Uterus (tissue), 4 donors: ENCODE data around the gene TMEM97. TPM values are rescaled to one million over a fixed set of nuclear protein-coding genes. Genes with fewer than 3 reads are reported as not detected.

Experiments
- DNase-seq, 2 donors: peaks; one replicate each; pipeline ENCODE4 v3.0.0-alpha.2; 2019 to 2020
- H3K27ac ChIP-seq, 2 donors: fragments of 200-600 bp; sonication (generic); 1 replicate in 1 of 2; 2 replicates in 1 of 2; pipeline ENCODE4 v1.5.1; 2016 to 2018
- H3K27me3 ChIP-seq, 2 donors: fragments of 200-600 bp; sonication (generic); one replicate each; pipeline ENCODE4 v1.5.1; 2018 to 2019; ENCODE audit warnings: control low read depth in 1 of 2
- H3K36me3 ChIP-seq, 2 donors: fragments of 200-600 bp; sonication (generic); one replicate each; pipeline ENCODE4 v1.5.1; 2019; ENCODE audit warnings: control low read depth in 1 of 2
- H3K4me1 ChIP-seq, 2 donors: fragments of 200-600 bp; sonication (generic); one replicate each; pipeline ENCODE4 v1.5.1; 2018 to 2019; ENCODE audit warnings: control low read depth in 1 of 2
- H3K4me3 ChIP-seq, 2 donors: fragments of 200-600 bp; sonication (generic); 1 replicate in 1 of 2; 2 replicates in 1 of 2; pipeline ENCODE4 v1.5.1; 2018 to 2019; ENCODE audit warnings: mild to moderate bottlenecking in 1 of 2
- H3K9me3 ChIP-seq, 2 donors: fragments of 200-600 bp; sonication (generic); one replicate each; pipeline ENCODE4 v1.5.1; 2019; ENCODE audit warnings: control low read depth in 1 of 2
- CTCF ChIP-seq, 4 experiments: fragments of 200-600 bp in 2 of 4; fragments of 450-650 bp in 2 of 4; sonication (generic) in 2 of 4; IDR thresholded peaks; one replicate each; pipeline ENCODE4 v1.5.1; 2016 to 2019; ENCODE audit warnings: antibody characterized with exemption in 4 of 4, mild to moderate bottlenecking in 2 of 4, moderate library complexity in 1 of 4
- POLR2A ChIP-seq, 2 donors: fragments of 450-650 bp; IDR thresholded peaks; one replicate each; pipeline ENCODE4 v1.6.1; 2016; ENCODE audit warnings: antibody characterized with exemption in 2 of 2, mild to moderate bottlenecking in 1 of 2, moderate library complexity in 1 of 2
- intact Hi-C: fragments of 100-400 bp; cut with DNase I; formaldehyde crosslinking; loops from one replicate; pipeline ENCODE4 v1.15.1; 2023; ENCODE audit warnings: low total_unique reads
- total RNA-seq, 4 donors: library from RNA; depleted of rRNA in 3 of 4; stranded (reverse); fragments of >200 nt in 3 of 4; gene quantifications; one replicate each; pipeline versions ENCODE4 v1.1.0 to v1.2.4, GENCODE V29; 2014 to 2023
- donor health status: DM: yes; HTN: yes; CAD: no.

The TMEM97 gene
- total RNA-seq, 4 donors from 2014 or later, result 1.5 to 17.9 (median 10.4) TPM

- H3K4me3 ChIP-seq, result no peak overlapping the region
- H3K27ac ChIP-seq, result no peak overlapping the region
- no peaks in the 10 kb centered on the region for H3K27me3 ChIP-seq
- no peaks in the 10 kb centered on the region for H3K9me3 ChIP-seq
- DNase-seq, result no peak
- no peak for TF ChIP-seq CTCF (IDR thresholded peaks at IDR 0.05)
- no peak for TF ChIP-seq POLR2A (IDR thresholded peaks at IDR 0.05)
- intact Hi-C loops, result no loop called here
- H3K4me1 ChIP-seq, result peaks cover 0 to 3% of the 10 kb centered on the region in 2 donors
- no peaks in the 10 kb centered on the region for H3K36me3 ChIP-seq
These were observed 2.9 kb upstream of the TMEM97 start for GRCh38 chr17:28315846-28316705.

GRCh38 chr17:28317099-28317965, 1.7 kb upstream of the TMEM97 start:
- Histone ChIP-seq H3K4me3 (no peak overlapping the region), H3K27ac (no peak overlapping the region), H3K9me3 (no peaks in the 10 kb centered on the region), H3K27me3 (no peaks in the 10 kb centered on the region), H3K36me3 (no peaks in the 10 kb centered on the region), H3K4me1 (peaks cover 0 to 3% of the 10 kb centered on the region in 2 donors)
- no peak for TF ChIP-seq CTCF (IDR thresholded peaks at IDR 0.05)
- no peak for TF ChIP-seq POLR2A (IDR thresholded peaks at IDR 0.05)
- DNase-seq, result no peak
- intact Hi-C loops, result no loop called here

GRCh38 chr17:28317966-28318758, 838 bp upstream of the TMEM97 start:
- intact Hi-C loops, result no loop called here
- Histone ChIP-seq H3K9me3 (no peaks in the 10 kb centered on the region), H3K36me3 (no peaks in the 10 kb centered on the region), H3K27ac (peak overlapping the region in 1 of 2 donors; percentile 44), H3K27me3 (no peaks in the 10 kb centered on the region), H3K4me3 (peak overlapping the region; percentile 48 to 63), H3K4me1 (peaks cover 0 to 3% of the 10 kb centered on the region in 2 donors)
- no peak for DNase-seq
- TF ChIP-seq CTCF (IDR thresholded peaks at IDR 0.05), result no peak
- TF ChIP-seq POLR2A (IDR thresholded peaks at IDR 0.05), result no peak

- no peaks in the 10 kb centered on the region for H3K27me3 ChIP-seq
- TF ChIP-seq CTCF (IDR thresholded peaks at IDR 0.05) (no peak), POLR2A (IDR thresholded peaks at IDR 0.05) (no peak)
- peak overlapping the region; percentile 42 to 76 for H3K27ac ChIP-seq
- intact Hi-C loops, result no loop called here
- H3K36me3 ChIP-seq, result no peaks in the 10 kb centered on the region
- DNase-seq, result no peak
- H3K4me3 ChIP-seq, result peak overlapping the region; percentile 48 to 63
- peaks cover 0 to 3% of the 10 kb centered on the region in 2 donors for H3K4me1 ChIP-seq
- H3K9me3 ChIP-seq, result no peaks in the 10 kb centered on the region
These were observed 567 bp downstream of the TMEM97 start for GRCh38 chr17:28319598-28319935.
